ENCODE results near the gene ALCAM.

Gene ALCAM

DNA sequence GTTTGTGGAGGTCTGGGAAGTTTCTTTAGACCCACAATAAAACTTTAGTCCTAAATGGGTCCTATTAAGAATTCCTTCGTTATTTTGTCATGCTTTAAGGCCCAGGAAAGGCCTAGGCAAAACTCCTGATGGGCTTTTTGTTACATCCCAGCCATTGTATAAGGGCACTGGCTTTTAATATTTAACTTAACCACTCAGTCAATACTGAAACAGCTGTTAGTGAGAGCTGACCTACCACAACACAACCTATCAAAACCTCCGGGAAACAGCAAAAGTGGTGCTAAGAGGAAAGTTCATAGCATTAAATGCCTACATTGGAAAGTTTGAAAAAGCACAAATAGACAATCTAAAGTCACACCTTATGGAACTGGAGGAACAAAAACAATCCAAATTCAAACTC is 39.6 kb downstream of the ALCAM start:
- TF ChIP-seq ZFX (IDR thresholded peaks at IDR 0.05; ENCODE audit: borderline replicate concordance) (no peak), CTCF (IDR thresholded peaks at IDR 0.05) (no peak)
- H3K27ac ChIP-seq = no peak overlapping the region

- no peak overlapping the region for H3K27ac ChIP-seq
- TF ChIP-seq CTCF (IDR thresholded peaks at IDR 0.05) (no peak), ZFX (IDR thresholded peaks at IDR 0.05; ENCODE audit: borderline replicate concordance) (no peak)
These were observed 42.7 kb downstream of the ALCAM start for GRCh38 chr3:105409364-105409763.

DNA sequence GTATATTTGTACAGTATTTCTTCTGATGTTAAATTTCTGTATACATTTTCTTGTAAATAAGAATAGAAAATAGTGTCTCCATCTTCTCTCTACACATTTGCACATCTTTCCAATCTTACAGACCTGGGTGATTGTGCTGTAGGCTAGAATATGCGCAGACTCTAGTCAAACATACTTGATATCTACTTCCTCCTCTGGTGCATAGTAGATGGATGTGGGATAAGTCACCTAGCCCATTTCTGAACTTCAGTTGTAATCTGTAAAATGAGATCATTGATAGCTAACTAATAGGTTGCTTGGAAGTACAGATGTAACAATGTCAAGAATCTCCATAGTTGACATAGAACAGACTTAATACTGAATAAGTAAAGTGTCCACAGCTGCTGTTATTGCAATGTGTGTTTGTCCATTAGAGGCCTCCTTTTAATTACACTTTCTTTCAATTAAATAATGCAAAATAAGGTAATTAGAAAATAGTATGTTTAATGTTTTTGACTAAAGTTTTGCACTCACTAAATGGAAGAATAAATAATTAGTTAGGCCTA is 46.7 kb downstream of the ALCAM start:
- no peak overlapping the region for H3K27ac ChIP-seq
- TF ChIP-seq ZFX (IDR thresholded peaks at IDR 0.05; ENCODE audit: borderline replicate concordance) (no peak), CTCF (IDR thresholded peaks at IDR 0.05) (no peak)

DNA sequence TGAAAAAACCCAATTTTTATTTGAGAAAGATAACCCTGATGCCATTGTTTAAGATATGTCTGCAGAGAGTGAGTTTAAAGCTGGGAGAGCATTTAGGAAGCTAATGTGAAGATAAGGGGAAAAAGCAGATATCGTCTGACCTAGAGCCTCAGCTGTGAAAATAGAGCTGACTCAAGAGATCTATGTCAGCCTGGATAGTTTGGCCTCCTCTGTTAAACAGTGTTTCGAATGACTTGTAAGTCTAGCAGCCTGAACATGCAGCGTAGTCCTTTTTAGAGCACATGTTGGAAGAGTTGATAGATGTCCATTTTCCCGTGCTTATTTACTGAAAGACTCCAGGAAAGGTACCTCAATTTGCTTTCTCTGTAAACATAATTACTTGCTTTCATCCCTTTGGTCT is 48.1 kb downstream of the ALCAM start:
- H3K27ac ChIP-seq = no peak overlapping the region
- no peak for TF ChIP-seq CTCF (IDR thresholded peaks at IDR 0.05)
- TF ChIP-seq ZFX (IDR thresholded peaks at IDR 0.05; ENCODE audit: borderline replicate concordance) = no peak

GRCh38 chr3:105415951-105416350 is 49.2 kb downstream of the ALCAM start:
- TF ChIP-seq CTCF (IDR thresholded peaks at IDR 0.05) = no peak
- TF ChIP-seq ZFX (IDR thresholded peaks at IDR 0.05; ENCODE audit: borderline replicate concordance) = no peak
- H3K27ac ChIP-seq = no peak overlapping the region

GRCh38 chr3:105417525-105418289 is 51.0 kb downstream of the ALCAM start:
- no peak overlapping the region for H3K27ac ChIP-seq
- TF ChIP-seq CTCF (IDR thresholded peaks at IDR 0.05) (no peak), ZFX (IDR thresholded peaks at IDR 0.05; ENCODE audit: borderline replicate concordance) (no peak)

DNA sequence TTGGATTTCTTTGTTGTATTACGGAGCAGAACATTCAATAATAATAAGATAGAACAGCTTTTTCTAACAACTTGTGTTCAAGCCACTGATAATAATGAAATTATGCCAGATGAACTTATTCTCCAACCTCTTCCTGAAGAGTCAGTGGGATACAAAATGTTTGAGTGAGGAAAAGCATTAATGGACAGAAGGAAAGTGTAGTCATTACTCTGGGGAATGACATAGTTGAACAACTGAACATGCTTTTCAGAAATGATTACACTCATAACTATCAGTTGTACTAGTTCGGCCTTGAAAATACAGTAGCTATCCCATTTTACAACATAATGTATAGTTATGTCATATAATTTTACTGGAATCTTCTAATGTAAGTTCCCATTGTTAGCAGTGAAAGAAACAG is 55.9 kb downstream of the ALCAM start:
- H3K27ac ChIP-seq = no peak overlapping the region
- no peak for TF ChIP-seq ZFX (IDR thresholded peaks at IDR 0.05; ENCODE audit: borderline replicate concordance)
- TF ChIP-seq CTCF (IDR thresholded peaks at IDR 0.05) = no peak
